Transverse colon (tissue), 4 donors: ENCODE results near the gene KNDC1.

Experiments
- EP300 ChIP-seq: sonication (generic); formaldehyde crosslinking; IDR thresholded peaks from one replicate; pipeline ENCODE4 v1.6.1; 2017; ENCODE audit warnings: antibody characterized with exemption, low read depth
- POLR2A ChIP-seq: fragments of 450-650 bp; IDR thresholded peaks from one replicate; pipeline ENCODE4 v1.6.1; 2016; ENCODE audit warnings: antibody characterized with exemption, mild to moderate bottlenecking, moderate library complexity
- POLR2AphosphoS5 ChIP-seq, 3 donors: sonication (generic); formaldehyde crosslinking; IDR thresholded peaks; one replicate each; pipeline ENCODE4 v1.6.1; 2016; ENCODE audit warnings: antibody characterized with exemption in 3 of 3
- TF ChIP-seq, protein P1 (sequence below), 5 experiments: fragments of 200-600 bp in 3 of 5; fragments of 450-650 bp in 2 of 5; sonication (generic) in 3 of 5; IDR thresholded peaks; 1 replicate in 2 of 5; 2 replicates in 3 of 5; pipeline ENCODE4 v1.5.1; 2016 to 2017; ENCODE audit warnings: antibody characterized with exemption in 5 of 5, inconsistent platforms in 3 of 5, mild to moderate bottlenecking in 2 of 5, moderate library complexity in 1 of 5

DNA sequence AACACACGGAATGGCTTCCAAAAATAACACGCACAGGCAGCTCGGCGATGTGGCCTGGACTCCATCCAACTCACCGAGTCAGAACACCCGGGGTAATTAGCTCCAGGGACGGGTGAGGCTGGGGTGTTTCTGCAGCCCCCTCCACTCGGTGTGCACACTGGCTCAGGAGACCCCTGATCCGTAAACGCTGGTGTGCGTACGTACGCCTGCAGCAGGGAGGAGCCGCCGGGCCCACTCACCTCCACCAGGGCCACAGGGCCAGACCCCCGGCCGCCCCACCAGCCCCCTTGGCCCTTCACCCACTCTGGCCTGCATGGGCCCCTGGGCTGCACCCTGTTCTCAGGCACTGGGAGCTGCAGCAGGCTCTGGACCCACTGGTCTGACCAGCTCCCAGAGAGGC, 47.6 kb downstream of the KNDC1 start:
- no peak for TF ChIP-seq POLR2AphosphoS5 (IDR thresholded peaks at IDR 0.05)
- TF ChIP-seq, protein P1, sequence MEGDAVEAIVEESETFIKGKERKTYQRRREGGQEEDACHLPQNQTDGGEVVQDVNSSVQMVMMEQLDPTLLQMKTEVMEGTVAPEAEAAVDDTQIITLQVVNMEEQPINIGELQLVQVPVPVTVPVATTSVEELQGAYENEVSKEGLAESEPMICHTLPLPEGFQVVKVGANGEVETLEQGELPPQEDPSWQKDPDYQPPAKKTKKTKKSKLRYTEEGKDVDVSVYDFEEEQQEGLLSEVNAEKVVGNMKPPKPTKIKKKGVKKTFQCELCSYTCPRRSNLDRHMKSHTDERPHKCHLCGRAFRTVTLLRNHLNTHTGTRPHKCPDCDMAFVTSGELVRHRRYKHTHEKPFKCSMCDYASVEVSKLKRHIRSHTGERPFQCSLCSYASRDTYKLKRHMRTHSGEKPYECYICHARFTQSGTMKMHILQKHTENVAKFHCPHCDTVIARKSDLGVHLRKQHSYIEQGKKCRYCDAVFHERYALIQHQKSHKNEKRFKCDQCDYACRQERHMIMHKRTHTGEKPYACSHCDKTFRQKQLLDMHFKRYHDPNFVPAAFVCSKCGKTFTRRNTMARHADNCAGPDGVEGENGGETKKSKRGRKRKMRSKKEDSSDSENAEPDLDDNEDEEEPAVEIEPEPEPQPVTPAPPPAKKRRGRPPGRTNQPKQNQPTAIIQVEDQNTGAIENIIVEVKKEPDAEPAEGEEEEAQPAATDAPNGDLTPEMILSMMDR (IDR thresholded peaks at IDR 0.05): no peak
- no peak for TF ChIP-seq POLR2A
- no peak for TF ChIP-seq EP300
